Astrocyte (in vitro differentiated cells and primary cell): Measurements from ENCODE around the gene ABCA10. TPM values are rescaled to one million over a fixed set of nuclear protein-coding genes. Genes with fewer than 3 reads are reported as not detected.

Source experiments
- DNase-seq: peaks from one replicate; pipeline ENCODE4 v3.0.0-alpha.2; 2010; ENCODE audit warnings: low read depth
- FAIRE-seq: peaks from 2 replicates; lab custom pipeline; 2011; peaks lifted over from hg19 to GRCh38; lab: Jason Lieb, UNC
- H2AFZ ChIP-seq: 2 replicates; pipeline ENCODE4 v1.6.0; 2012; ENCODE audit warnings: low read depth, low read length, inconsistent platforms
- H3K27ac ChIP-seq: 2 replicates; pipeline ENCODE4 v1.5.1; 2011; ENCODE audit warnings: low read depth, low read length, inconsistent platforms
- H3K27me3 ChIP-seq: 2 replicates; pipeline ENCODE4 v1.6.0; 2011; ENCODE audit warnings: low read length, inconsistent platforms; ENCODE audit not compliant: insufficient read depth
- H3K36me3 ChIP-seq: 2 replicates; pipeline ENCODE4 v1.5.1; 2011; ENCODE audit warnings: low read length, inconsistent platforms; ENCODE audit not compliant: insufficient read depth
- H3K4me1 ChIP-seq: 2 replicates; pipeline ENCODE4 v1.5.1; 2011; ENCODE audit warnings: low read length, inconsistent platforms; ENCODE audit not compliant: insufficient read depth
- H3K4me2 ChIP-seq: 2 replicates; pipeline ENCODE4 v1.6.0; 2012; ENCODE audit warnings: low read length, inconsistent platforms
- H3K4me3 ChIP-seq: 2 replicates; pipeline ENCODE4 v1.5.1; 2011; ENCODE audit warnings: low read depth, mild to moderate bottlenecking, low read length, inconsistent platforms; ENCODE audit not compliant: insufficient read depth
- H3K79me2 ChIP-seq: 2 replicates; pipeline ENCODE4 v1.6.0; 2012; ENCODE audit warnings: mild to moderate bottlenecking, low read length, inconsistent platforms; ENCODE audit not compliant: insufficient read depth
- H3K9ac ChIP-seq: 2 replicates; pipeline ENCODE4 v1.6.0; 2012; ENCODE audit warnings: mild to moderate bottlenecking, low read length, inconsistent platforms
- H3K9me3 ChIP-seq: 2 replicates; pipeline ENCODE4 v1.5.1; 2012; ENCODE audit warnings: low read depth, mild to moderate bottlenecking, low read length, inconsistent platforms; ENCODE audit not compliant: insufficient read depth
- H4K20me1 ChIP-seq: 2 replicates; pipeline ENCODE4 v1.6.0; 2012; ENCODE audit warnings: low read length, inconsistent platforms; ENCODE audit not compliant: insufficient read depth
- H3K27ac Mint-ChIP-seq: one replicate; pipeline ENCODE4 v1.8.0; 2021; ENCODE audit warnings: mild to moderate bottlenecking, mixed read lengths; ENCODE audit not compliant: unreplicated experiment
- H3K27me3 Mint-ChIP-seq: one replicate; pipeline ENCODE4 v1.8.0; 2021; ENCODE audit warnings: low read depth, mixed read lengths; ENCODE audit not compliant: unreplicated experiment
- H3K36me3 Mint-ChIP-seq: one replicate; pipeline ENCODE4 v1.8.0; 2021; ENCODE audit warnings: low read depth, mixed read lengths; ENCODE audit not compliant: unreplicated experiment
- H3K4me1 Mint-ChIP-seq: one replicate; pipeline ENCODE4 v1.8.0; 2021; ENCODE audit warnings: low read depth, mixed read lengths; ENCODE audit not compliant: unreplicated experiment
- H3K4me3 Mint-ChIP-seq: one replicate; pipeline ENCODE4 v1.8.0; 2021; ENCODE audit warnings: mild to moderate bottlenecking, moderate library complexity, mixed read lengths; ENCODE audit not compliant: unreplicated experiment
- H3K9me3 Mint-ChIP-seq: one replicate; pipeline ENCODE4 v1.8.0; 2021; ENCODE audit warnings: mild to moderate bottlenecking, mixed read lengths; ENCODE audit not compliant: unreplicated experiment
- EZH2 ChIP-seq: IDR thresholded peaks from 2 replicates; pipeline ENCODE4 v1.6.1; 2012; ENCODE audit warnings: mild to moderate bottlenecking, low read length, inconsistent platforms; ENCODE audit not compliant: insufficient read depth
- total RNA-seq: library from RNA; stranded (reverse); gene quantifications from 2 replicates; pipeline ENCODE4 v1.2.1, GENCODE V29; 2021
- TF ChIP-seq, protein P1 (sequence below): IDR thresholded peaks from 2 replicates; pipeline ENCODE4 v1.5.1; 2011; ENCODE audit warnings: low read depth, mild to moderate bottlenecking, inconsistent platforms, low read length, moderate library complexity; ENCODE audit not compliant: insufficient read depth

The ABCA10 gene
- total RNA-seq, 1 donor from 2014 or later, result 0.20 TPM

- Histone ChIP-seq H3K4me3 (no peak within 1 kb of the TSS), H3K79me2 (no peaks in the 10 kb centered on the region), H3K27me3 (no peaks in the 10 kb centered on the region), H4K20me1 (no peaks in the 10 kb centered on the region), H3K27ac (no peak within 1 kb of the TSS), H3K4me2 (no peak within 1 kb of the TSS), H3K36me3 (no peaks in the 10 kb centered on the region), H2AFZ (peak within 1 kb of the TSS; percentile 26), H3K9me3 (no peaks in the 10 kb centered on the region), H3K9ac (no peak within 1 kb of the TSS), H3K4me1 (no peaks in the 10 kb centered on the region)
- FAIRE-seq (no peak), DNase-seq (peak; percentile 19)
- Mint-ChIP-seq H3K27ac (no peak within 1 kb of the TSS), H3K9me3 (peaks cover 2% of the 10 kb centered on the region), H3K4me1 (no peaks in the 10 kb centered on the region), H3K4me3 (no peak within 1 kb of the TSS), H3K27me3 (no peaks in the 10 kb centered on the region), H3K36me3 (no peaks in the 10 kb centered on the region)
- TF ChIP-seq, protein P1, sequence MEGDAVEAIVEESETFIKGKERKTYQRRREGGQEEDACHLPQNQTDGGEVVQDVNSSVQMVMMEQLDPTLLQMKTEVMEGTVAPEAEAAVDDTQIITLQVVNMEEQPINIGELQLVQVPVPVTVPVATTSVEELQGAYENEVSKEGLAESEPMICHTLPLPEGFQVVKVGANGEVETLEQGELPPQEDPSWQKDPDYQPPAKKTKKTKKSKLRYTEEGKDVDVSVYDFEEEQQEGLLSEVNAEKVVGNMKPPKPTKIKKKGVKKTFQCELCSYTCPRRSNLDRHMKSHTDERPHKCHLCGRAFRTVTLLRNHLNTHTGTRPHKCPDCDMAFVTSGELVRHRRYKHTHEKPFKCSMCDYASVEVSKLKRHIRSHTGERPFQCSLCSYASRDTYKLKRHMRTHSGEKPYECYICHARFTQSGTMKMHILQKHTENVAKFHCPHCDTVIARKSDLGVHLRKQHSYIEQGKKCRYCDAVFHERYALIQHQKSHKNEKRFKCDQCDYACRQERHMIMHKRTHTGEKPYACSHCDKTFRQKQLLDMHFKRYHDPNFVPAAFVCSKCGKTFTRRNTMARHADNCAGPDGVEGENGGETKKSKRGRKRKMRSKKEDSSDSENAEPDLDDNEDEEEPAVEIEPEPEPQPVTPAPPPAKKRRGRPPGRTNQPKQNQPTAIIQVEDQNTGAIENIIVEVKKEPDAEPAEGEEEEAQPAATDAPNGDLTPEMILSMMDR, result no peak
- TF ChIP-seq EZH2, result no peak
Observed at GRCh38 chr17:69141431-69142174, 87.0 kb downstream of the ABCA10 start, which contains the start of gene ABCA6. Gene ABCA6, minus strand, starts transcription at chr17:69141895. Its CDS starts 1,192 bp downstream, at chr17:69140703.

- Histone ChIP-seq H3K9ac (no peak overlapping the region), H3K27me3 (no peaks in the 10 kb centered on the region), H2AFZ (no peak overlapping the region), H3K36me3 (no peaks in the 10 kb centered on the region), H4K20me1 (no peaks in the 10 kb centered on the region), H3K4me3 (no peak overlapping the region), H3K4me2 (no peak overlapping the region), H3K9me3 (no peaks in the 10 kb centered on the region), H3K4me1 (no peaks in the 10 kb centered on the region), H3K79me2 (no peaks in the 10 kb centered on the region), H3K27ac (no peak overlapping the region)
- TF ChIP-seq, protein P1, result no peak
- TF ChIP-seq EZH2, result no peak
- no peaks in the 10 kb centered on the region for H3K27me3 Mint-ChIP-seq
- no peak overlapping the region for H3K4me3 Mint-ChIP-seq
- no peaks in the 10 kb centered on the region for H3K9me3 Mint-ChIP-seq
- H3K4me1 Mint-ChIP-seq, result no peaks in the 10 kb centered on the region
- H3K36me3 Mint-ChIP-seq, result no peaks in the 10 kb centered on the region
- no peak for DNase-seq
- FAIRE-seq, result no peak
- H3K27ac Mint-ChIP-seq, result no peak overlapping the region
Observed at GRCh38 chr17:69134112-69134511, 94.5 kb downstream of the ABCA10 start.
